NCI-H146 treated with DMSO at 0.1 percent for 48 hours (cell line): ENCODE results near the gene LRP2.

Experiments
- DNase-seq: peaks from one replicate; lab custom pipeline; 2025; ENCODE audit not compliant: unreplicated experiment; lab: John Stamatoyannopoulos, UW

The LRP2 gene

DNA sequence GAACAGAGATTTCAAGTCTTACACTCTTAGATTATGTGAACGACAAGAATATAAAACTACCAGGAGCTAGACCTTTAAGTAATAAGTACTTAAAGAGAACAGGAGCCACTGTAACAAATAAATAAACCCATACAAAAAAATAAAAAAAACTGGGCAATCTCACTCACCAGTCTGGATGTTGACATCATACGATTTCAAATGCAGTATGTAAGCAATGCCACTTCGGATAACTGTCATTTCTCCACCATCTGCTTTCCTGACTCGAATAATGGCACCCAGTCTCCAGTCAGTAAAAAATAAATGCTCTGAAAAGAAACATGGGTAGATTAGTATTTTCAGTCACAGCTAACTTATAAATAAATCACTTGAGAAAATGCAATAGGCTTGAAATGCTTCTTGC lies 115.1 kb downstream of the LRP2 start:
- DNase-seq: no peak

DNA sequence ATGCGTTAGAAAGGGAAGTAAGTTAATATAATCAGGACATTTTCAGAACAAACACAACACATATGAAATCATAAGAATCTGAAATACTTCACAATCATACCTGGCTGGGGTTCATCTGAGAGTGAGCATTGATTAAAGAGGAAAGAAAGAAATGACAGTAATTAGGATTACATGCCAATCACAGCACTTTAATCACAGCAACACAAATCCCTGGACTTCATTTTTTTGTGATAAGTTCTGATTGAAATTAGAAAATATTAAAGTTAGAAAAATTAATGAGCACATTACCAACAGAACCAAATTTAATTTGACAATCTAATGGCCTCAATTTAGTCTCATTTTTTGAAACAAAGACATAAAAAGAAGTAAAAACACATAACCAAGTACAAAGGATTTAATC lies 121.9 kb downstream of the LRP2 start:
- no peak for DNase-seq

DNA sequence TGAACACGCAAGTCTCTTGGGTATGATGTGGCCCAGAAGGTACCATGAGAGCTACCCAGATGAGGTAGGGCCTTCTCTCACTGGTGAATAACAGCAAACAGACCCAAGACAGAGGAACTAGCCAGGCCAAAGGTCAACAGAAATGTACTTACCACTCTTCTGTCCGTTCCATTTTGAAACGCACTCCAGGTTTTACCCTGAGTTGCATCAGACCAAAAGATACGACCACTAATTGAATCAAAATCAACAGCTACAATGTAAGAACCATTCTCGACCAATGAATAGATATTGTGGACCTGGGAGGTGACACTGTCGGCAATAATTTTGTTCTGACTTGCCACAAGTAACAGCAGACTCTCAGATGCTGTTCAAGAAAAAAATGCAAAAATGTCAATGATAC lies 124.4 kb downstream of the LRP2 start:
- DNase-seq: no peak

DNA sequence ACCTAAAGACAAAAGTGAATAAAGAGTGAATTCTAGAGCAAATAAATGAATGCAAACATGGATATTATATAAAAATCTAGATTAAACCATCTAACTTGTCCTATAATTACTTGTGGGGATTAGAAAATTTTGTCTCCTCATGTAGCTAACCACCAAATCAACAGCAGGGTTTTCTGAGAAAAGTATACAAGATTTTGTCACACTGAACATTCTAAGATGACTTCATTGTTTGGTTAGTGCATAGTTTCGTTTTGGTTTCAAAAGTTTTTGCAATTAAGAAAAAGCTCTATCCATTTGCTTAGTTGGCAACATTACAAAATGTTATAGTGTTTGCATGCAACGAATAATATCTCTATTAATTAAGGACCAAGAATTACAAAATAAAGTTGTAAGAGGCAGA lies 125.0 kb downstream of the LRP2 start:
- DNase-seq: no peak

DNA sequence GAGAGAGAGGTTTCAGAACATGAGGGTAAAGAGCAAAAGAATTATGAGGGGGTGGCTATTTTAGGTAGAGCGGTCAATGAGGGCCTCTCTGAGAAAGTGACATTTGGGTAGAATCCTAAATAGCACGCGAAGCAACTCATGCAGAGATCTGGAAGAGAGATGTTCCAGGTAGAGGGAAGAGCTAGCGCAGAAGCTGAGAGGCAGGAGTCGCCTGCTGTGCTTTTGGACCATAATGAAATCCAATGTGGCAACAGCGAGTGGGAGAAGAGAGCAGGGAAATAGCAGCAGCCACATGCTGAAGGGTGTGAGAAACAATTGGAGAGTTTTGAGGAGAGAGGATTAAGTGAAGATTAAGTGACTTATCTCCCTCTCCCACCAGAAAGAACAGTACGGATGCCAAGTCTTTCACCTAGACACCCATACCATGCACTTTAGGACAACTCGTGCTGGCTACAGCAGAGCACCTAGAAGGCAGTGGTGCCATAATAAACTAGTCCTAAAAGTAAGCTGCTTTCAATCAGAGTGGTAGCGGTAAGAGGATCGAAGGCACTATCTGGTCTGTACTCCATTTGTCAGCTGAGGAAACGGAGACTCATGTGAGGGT lies 129.7 kb downstream of the LRP2 start:
- no peak for DNase-seq

DNA sequence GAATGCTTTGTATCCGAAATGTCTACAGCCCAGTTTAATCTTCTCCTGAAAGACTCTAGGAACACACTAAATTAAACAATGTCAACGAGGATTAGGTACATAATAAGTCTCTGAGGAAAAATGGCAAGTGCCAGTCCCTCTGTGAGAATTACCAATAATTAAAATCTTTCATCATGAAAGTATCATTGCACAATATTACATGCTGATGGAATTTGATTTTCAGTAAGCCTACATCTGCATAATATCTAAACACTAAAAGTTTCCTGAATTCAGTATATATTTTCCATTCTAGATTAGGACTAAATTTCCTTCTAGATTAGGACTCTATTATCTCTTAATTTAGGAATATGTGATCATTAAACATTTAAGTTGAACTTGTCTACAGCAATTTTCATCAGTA lies 132.1 kb downstream of the LRP2 start:
- no peak for DNase-seq

DNA sequence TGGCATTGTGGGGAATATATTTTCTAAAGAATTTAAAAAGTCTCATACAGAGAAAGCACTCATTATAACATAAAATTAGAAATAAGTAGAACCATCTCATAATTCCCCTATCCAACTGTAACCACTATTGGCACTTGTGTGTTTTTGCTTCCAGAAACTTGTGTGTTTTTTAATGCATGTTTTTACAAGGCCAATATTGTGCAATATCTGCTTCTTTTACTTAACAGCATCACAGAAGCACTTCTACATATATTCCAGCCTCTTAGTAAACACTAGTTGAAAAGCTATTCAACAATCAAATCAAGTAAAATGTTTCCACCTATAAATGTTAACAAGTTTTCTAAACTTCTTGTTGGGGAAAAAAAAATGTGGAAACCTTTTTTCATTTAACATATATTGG lies 132.7 kb downstream of the LRP2 start:
- no peak for DNase-seq

DNA sequence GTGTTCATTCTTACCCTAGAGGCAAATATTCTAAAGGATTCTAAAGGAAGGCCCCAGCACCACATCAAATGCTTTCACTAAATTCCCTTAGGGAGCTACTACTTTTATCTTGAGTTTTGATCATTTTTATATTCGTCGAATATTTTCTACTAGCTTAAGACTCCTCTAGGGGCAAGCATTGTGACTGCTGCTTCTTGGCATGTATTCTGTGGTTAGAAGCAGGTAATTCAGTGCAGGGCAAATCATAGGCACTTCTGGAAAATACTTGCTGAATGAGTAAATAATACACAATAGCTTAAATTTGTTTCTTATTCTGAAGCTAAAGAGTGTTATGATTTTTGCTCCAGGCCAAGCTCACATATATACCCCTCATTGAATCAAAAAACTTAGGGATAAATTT lies 136.4 kb downstream of the LRP2 start:
- no peak for DNase-seq

DNA sequence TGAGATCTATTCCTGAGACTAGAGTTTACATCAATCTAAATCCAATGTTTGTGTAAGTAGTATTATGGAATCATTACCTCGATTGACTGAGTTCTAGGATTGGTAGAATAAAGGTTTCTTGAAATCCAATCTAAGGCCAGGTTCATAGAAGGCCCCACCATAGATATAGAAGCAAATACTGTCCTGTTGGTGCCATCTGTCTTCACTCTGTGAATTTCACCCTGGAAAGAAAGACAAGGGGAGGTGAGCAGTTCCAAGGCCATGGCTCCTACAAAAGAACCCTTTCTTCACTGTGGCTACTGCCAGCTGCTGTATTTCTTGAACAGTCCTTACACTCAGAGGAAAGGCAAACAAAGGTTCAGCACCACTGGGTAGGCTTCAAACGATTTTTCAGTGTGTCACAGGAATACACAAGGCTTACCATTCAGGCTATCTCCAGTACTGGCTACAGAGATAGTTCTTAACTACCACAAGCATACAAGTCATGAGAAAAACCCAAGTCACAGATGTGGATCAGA lies 137.0 kb downstream of the LRP2 start:
- DNase-seq: no peak

DNA sequence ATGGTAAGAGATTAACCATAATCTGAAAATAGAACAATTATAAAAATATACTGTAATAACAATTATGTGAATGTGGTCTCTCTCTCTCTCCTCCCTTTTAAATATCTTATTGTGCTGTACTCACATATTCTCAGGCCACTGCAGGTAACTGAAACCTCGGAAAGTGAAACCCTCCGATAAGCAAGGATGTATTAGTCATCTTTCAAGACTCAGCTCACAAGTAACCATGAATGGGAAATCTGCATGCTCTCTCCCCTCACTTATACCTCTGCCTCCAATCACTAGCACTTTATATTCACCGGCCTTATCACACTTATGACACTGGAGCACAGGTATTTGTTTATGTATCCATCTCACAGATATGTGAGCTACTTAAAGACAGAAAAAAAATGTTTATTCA lies 139.7 kb downstream of the LRP2 start:
- DNase-seq: no peak

DNA sequence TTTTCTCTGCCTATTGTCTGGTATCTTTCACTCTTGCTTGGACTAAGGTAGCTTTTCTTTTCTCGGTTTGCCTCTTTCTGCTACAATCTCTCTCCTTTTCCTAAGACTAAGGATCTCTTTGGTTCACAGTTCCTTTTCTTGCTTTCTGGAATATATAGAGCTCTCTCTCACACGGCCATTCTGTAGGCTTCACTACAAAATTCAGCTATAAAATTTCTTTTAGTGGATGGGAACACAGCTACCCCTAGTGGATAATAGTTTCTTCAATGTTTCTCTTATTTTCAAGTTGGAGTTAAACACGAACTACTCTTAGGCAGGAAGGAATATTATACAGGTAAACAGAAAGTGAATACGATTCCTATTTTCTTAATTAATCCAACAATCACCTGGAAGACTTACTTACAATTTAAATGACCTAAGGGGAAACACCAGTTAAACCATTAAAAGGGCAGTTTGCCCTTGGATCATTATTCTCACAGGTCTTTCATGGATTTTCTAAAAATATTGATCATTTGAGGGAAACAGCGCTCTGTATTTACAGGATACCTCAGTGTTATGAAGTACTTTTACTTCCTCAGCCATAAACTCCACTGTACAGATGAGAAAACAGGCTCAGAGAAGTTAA lies 140.5 kb downstream of the LRP2 start:
- DNase-seq: no peak

DNA sequence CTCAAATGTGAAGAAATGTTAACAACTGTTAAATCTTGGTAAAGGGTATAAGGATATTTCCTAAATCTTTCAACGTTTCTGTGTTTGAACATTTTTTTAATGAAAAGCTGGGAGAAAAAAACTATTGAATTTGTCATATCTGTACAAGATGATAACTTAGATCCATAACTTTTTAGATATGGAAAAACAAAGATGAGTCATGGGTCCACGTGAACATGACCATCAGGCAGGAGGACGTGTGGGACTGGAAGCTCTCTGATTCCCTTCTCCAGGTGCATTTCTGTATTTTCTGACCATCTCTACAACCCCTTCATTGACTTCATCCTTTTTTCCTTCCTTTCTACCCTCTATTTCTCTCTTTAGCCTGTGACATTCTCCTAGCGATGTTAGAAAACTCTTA lies 151.4 kb downstream of the LRP2 start:
- no peak for DNase-seq

DNA sequence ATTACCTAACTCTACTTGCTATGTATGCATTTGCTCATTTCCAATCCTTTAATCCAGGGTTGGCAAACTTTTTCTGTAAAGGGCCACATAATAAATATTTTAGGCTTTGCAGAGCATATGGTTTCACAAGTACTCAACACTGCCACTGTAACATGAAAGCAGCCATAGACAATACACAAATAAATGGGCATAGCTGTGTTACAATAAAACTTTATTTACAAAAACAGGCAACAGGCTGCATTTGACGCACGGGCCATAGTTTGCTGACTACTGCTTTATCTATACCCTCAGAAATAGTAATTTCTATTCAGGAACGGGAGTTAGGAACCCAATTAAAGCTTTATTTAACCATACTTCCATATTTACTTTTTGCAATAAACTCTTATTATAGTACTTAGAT lies 154.3 kb downstream of the LRP2 start:
- no peak for DNase-seq

DNA sequence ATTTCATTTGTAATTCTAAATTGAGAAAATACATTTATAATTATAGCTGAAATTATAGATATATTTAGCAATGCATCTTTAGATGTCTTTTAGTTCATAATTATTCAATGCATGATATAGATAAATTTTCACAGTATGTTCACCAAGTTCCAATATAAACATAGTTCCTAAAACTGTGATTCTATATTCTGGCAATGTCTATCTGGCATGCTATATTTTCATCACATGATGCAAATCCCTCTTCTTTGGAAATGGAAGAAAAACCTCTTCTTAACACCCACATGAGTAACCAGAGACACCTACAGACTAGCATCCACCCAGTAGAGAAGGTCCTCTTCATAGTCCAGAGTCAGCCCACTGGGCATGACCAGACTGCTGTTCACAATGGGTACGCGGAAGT lies 157.2 kb downstream of the LRP2 start:
- no peak for DNase-seq

DNA sequence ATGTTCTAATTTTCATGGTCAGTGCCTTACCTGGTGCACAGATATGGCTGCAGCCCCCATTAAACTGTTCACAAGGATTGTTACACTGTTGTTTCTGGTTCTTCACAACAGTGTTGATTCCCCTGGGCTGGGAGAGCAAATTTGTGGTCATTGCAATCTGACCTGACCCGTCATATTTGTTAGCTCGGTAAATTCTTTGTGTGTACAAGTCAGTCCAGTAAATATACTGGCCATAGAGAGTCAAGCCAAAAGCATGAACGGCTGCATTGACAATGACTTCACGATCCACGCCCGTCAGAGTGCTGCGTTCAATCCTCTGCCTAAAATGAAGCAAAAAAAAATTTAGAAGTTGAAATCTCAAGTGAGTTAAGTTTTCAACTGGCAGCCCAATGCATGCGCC lies 158.4 kb downstream of the LRP2 start:
- DNase-seq: no peak

DNA sequence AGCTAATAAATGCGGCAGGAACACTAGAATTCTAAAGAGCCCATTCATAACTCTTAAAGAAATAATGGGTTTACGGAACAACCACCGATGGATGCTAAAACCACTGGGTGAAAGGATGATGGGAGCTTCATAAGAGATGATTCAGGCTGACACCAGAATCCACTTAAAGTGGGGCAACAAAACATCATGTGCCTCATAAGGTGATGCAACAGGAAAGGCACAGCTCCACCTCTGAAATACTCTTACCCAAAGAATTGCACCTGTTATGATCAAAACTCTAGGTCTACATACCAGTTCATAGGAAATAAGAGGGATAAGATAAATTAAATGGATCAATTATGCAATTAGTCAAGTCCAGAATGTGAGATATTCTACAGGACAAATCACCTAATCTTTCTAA lies 161.6 kb downstream of the LRP2 start:
- DNase-seq: no peak

DNA sequence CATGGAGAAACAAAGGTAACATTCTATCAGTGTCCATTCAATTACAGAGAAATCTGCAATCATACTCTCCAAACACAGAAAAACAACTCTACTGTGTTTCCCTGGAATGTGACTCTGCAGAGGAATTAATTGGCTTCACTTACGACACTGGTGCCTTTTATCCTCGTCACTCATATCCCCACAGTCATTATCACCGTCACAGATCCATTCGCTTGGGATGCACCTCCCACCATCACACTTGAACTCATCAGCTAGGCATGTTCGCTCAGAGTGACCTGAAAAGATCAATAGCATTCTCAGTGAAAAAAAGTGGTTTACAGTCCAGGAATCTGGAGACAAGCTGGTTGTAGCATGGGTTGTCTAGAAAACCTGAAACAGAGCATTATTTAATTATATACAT lies 168.7 kb downstream of the LRP2 start:
- no peak for DNase-seq

DNA sequence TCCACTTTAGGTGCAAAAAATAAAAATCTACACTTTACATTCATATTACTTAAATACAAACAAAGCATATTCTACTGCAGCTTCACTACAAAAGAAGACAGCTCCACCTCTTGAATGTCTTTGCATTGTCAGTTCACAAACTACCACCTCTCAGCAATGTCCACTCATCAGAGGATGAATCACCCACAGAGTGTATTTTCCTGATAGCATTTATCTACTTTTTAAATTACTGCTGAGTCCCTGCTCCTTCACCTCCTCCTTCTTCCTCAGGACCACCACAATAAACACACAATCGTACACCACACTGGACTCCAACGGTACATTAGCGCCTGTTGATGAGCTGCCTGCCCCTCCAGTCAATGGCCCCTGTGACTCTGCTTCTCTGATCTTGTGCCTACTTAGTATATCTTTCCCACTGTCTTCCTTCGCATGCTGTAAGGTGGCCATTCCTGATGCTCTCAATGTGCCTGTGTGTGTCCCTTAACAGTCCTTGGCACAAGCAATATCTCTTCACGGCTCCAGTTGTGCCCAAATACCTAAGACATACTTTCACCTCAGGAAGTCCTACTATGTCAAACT lies 172.0 kb downstream of the LRP2 start:
- DNase-seq: no peak

DNA sequence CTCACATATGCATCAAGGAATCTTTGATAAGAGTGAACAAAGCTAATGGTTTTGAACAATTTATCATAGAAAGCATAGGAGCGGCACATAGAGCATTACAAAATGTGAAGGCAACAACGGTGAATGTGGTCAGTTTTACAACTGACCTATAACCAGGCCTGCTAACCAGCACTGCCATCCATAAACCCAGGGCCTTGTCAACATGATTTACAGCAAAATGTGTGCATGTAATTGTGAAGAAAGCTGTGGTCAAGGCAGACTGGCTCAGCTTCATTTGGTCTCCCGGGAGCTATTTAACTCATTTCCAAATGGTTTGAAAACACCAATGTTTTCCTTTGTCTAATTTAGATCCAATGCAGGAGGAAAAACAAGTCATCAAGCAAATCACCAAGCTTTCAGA lies 173.2 kb downstream of the LRP2 start:
- DNase-seq: no peak

DNA sequence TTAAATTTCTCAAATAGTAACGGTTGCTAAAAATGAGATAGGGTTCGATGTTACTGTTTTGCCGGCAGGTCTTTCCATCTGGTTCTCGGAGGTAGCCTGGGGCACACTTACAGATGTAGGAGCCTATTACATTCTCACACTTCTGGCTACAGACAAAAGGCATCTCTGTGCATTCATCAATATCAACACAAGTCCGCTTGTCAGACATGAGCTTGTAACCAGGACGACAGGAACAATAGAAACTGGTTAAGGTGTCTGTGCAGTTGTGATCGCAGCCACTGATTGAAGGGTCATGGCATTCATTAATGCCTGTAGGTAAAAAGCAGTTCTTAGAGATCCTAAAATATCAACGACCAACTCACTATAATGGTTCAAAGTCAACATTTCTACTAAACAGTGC lies 176.6 kb downstream of the LRP2 start:
- no peak for DNase-seq

DNA sequence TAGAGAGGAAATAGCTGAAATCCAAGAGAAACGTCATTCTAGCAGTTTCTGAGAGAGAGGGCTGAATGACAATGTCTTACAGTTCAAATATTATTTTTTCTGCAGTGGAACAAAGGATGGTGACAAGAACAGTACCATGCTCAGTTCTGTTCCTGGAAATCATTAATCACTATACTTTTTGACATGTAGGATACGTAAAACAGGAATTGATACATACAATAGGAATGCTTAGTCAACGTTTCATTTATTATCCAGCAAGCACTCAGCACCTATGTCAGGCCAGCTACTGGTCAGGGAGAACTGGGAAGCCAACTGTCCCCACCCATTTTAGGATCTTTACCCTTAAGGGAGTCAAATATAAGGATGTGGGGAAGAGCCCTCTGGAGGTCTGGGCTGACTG lies 178.3 kb downstream of the LRP2 start:
- DNase-seq: no peak

DNA sequence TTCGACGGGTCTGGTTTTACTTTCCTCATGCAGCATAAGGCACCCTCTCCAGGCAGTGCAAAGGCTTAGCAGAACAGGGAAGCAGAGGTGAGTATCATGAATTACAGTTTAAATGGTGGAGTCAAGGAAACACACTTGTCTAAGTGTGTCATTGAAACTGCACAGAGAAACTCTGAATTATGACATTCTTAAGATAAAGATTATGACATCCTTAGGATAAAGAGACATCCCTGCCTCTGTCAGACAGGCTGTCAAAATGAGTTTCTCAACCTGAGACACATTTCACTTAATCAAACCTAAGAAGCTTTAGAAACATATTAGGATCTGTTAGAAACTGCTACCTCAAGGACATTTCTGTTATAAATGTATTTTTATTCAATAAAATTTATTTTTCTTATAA lies 179.8 kb downstream of the LRP2 start:
- no peak for DNase-seq
